CD4-positive, alpha-beta T cell (primary cell): ENCODE data around the gene MAP1B. TPM values are rescaled to one million over a fixed set of nuclear protein-coding genes. Genes with fewer than 3 reads are reported as not detected.

Source experiments
- ATAC-seq: fragments of 200-7000 bp; cut with Tn5 transposase; one replicate; pipeline ENCODE4 v1.10.0; 2022; ENCODE audit warnings: mild to moderate bottlenecking; ENCODE audit not compliant: poor library complexity
- CTCF ChIA-PET: fragments of 350-600 bp; sonication (Branson Sonifier 250); formaldehyde crosslinking; loops from one replicate; lab custom pipeline; 2021; ENCODE audit warnings: antibody characterized with exemption, inconsistent platforms; lab: Charles Lee
- POLR2A ChIA-PET: fragments of 350-600 bp; sonication (Branson Sonifier 250); formaldehyde crosslinking; loops from one replicate; lab custom pipeline; 2021; ENCODE audit warnings: antibody characterized with exemption, inconsistent platforms; lab: Charles Lee
- DNase-seq, 14 experiments: peaks; one replicate each; pipeline ENCODE4 v3.0.0-alpha.2; 2013 to 2020; ENCODE audit warnings: mixed read lengths in 2 of 14
- H3K27ac ChIP-seq, 2 donors: one replicate each; pipeline versions ENCODE4 v1.5.1 to v1.7.0; 2013; ENCODE audit warnings: low read length in 2 of 2, low read depth in 1 of 2, mild to moderate bottlenecking in 1 of 2
- H3K27me3 ChIP-seq, 2 experiments: 1 replicate in 1 of 2; 2 replicates in 1 of 2; pipeline versions ENCODE4 v1.6.1 to v1.7.0; 2013; ENCODE audit warnings: low read length in 2 of 2, control low read depth in 1 of 2, mild to moderate bottlenecking in 1 of 2, moderate library complexity in 1 of 2; ENCODE audit not compliant: insufficient read depth in 2 of 2, control insufficient read depth in 1 of 2
- H3K36me3 ChIP-seq: one replicate; pipeline ENCODE4 v1.6.1; 2013; ENCODE audit warnings: low read length, control low read depth; ENCODE audit not compliant: insufficient read depth
- H3K4me1 ChIP-seq: one replicate; pipeline ENCODE4 v1.6.1; 2013; ENCODE audit warnings: low read length, control low read depth; ENCODE audit not compliant: insufficient read depth
- H3K4me3 ChIP-seq: one replicate; pipeline ENCODE4 v1.5.1; 2013; ENCODE audit warnings: mild to moderate bottlenecking, low read length, moderate library complexity
- H3K9me3 ChIP-seq, 2 experiments: 1 replicate in 1 of 2; 2 replicates in 1 of 2; pipeline versions ENCODE4 v1.6.1 to v1.7.0; 2013; ENCODE audit warnings: low read length in 2 of 2, mild to moderate bottlenecking in 2 of 2, control low read depth in 1 of 2, moderate library complexity in 1 of 2; ENCODE audit not compliant: control insufficient read depth in 1 of 2, insufficient read depth in 1 of 2
- H3K27ac Mint-ChIP-seq: one replicate; pipeline ENCODE4 v1.8.0; 2020; ENCODE audit warnings: mixed read lengths
- H3K27me3 Mint-ChIP-seq: one replicate; pipeline ENCODE4 v1.8.0; 2021; ENCODE audit warnings: mixed read lengths
- H3K36me3 Mint-ChIP-seq: one replicate; pipeline ENCODE4 v1.8.0; 2021; ENCODE audit warnings: low read depth, mixed read lengths
- H3K4me1 Mint-ChIP-seq: one replicate; pipeline ENCODE4 v1.8.0; 2021; ENCODE audit warnings: low read depth, mixed read lengths
- H3K4me3 Mint-ChIP-seq: one replicate; pipeline ENCODE4 v1.8.0; 2020; ENCODE audit warnings: mild to moderate bottlenecking, mixed read lengths
- H3K9me3 Mint-ChIP-seq: one replicate; pipeline ENCODE4 v1.8.0; 2020; ENCODE audit warnings: mixed read lengths
- CTCF ChIP-seq: fragments of 200-600 bp; IDR thresholded peaks from one replicate; pipeline ENCODE4 v1.8.0; 2022; ENCODE audit warnings: antibody characterized with exemption, mild to moderate bottlenecking
- intact Hi-C, 2 experiments: fragments of 100-400 bp; cut with DNase I in 1 of 2; cut with micrococcal nuclease in 1 of 2; formaldehyde crosslinking; loops; one replicate each; pipeline versions ENCODE4 v1.15.1 to v1.9.0; 2023 to 2025; cut with DNase I, micrococcal nuclease
- total RNA-seq, 174 experiments: library from RNA in 2 of 174; stranded (reverse) in 2 of 174; gene quantifications; one replicate each; pipeline ENCODE4 v1.2.3 and lab custom pipeline; 2021 to 2026

MAP1B gene
- total RNA-seq, 2 experiments from 2014 or later: 0.03 to 0.06 TPM

- Histone ChIP-seq H3K4me3 (no peak overlapping the region), H3K36me3 (no peaks in the 10 kb centered on the region), H3K4me1 (no peaks in the 10 kb centered on the region), H3K9me3 (no peaks in the 10 kb centered on the region), H3K27me3 (no peaks in the 10 kb centered on the region), H3K27ac (no peak overlapping the region)
- Mint-ChIP-seq H3K36me3 (no peaks in the 10 kb centered on the region), H3K4me1 (no peaks in the 10 kb centered on the region), H3K27me3 (no peaks in the 10 kb centered on the region), H3K27ac (no peak overlapping the region), H3K9me3 (no peaks in the 10 kb centered on the region), H3K4me3 (no peak overlapping the region)
- intact Hi-C loops: no loop called here
- ChIA-PET POLR2A (no interaction called here), CTCF (no interaction called here)
- ATAC-seq: no peak
- TF ChIP-seq CTCF: no peak
- DNase-seq: no peak
Observed at GRCh38 chr5:72209147-72210115, 102.2 kb downstream of the MAP1B start.

- ChIA-PET CTCF (no interaction called here), POLR2A (no interaction called here)
- no peak overlapping the region for H3K27ac Mint-ChIP-seq
- H3K9me3 Mint-ChIP-seq: no peaks in the 10 kb centered on the region
- TF ChIP-seq CTCF: no peak
- no peaks in the 10 kb centered on the region for H3K36me3 Mint-ChIP-seq
- no peak overlapping the region for H3K4me3 Mint-ChIP-seq
- ATAC-seq (no peak), DNase-seq (no peak)
- no peaks in the 10 kb centered on the region for H3K4me1 ChIP-seq
- no peak overlapping the region for H3K4me3 ChIP-seq
- H3K27me3 ChIP-seq: no peaks in the 10 kb centered on the region
- H3K9me3 ChIP-seq: no peaks in the 10 kb centered on the region
- H3K27me3 Mint-ChIP-seq: no peaks in the 10 kb centered on the region
- no peak overlapping the region for H3K27ac ChIP-seq
- intact Hi-C loops: no loop called here
- H3K4me1 Mint-ChIP-seq: no peaks in the 10 kb centered on the region
- no peaks in the 10 kb centered on the region for H3K36me3 ChIP-seq
Observed at GRCh38 chr5:72210888-72211678, 103.8 kb downstream of the MAP1B start.

- no peak for TF ChIP-seq CTCF
- no peaks in the 10 kb centered on the region for H3K27me3 ChIP-seq
- CTCF ChIA-PET: no interaction called here
- no peak for ATAC-seq
- H3K27me3 Mint-ChIP-seq: no peaks in the 10 kb centered on the region
- no peaks in the 10 kb centered on the region for H3K4me1 ChIP-seq
- H3K27ac Mint-ChIP-seq: no peak overlapping the region
- no peak overlapping the region for H3K4me3 Mint-ChIP-seq
- H3K9me3 Mint-ChIP-seq: no peaks in the 10 kb centered on the region
- H3K4me1 Mint-ChIP-seq: no peaks in the 10 kb centered on the region
- H3K27ac ChIP-seq: no peak overlapping the region
- POLR2A ChIA-PET: no interaction called here
- H3K9me3 ChIP-seq: no peaks in the 10 kb centered on the region
- no peak for DNase-seq
- intact Hi-C loops: no loop called here
- H3K4me3 ChIP-seq: no peak overlapping the region
- peaks cover under 1% of the 10 kb centered on the region for H3K36me3 ChIP-seq
- H3K36me3 Mint-ChIP-seq: peaks cover 3% of the 10 kb centered on the region
Observed at GRCh38 chr5:72212171-72212570, 104.9 kb downstream of the MAP1B start.
